ENCODE measurements around the gene RPS19.

The RPS19 gene

DNA sequence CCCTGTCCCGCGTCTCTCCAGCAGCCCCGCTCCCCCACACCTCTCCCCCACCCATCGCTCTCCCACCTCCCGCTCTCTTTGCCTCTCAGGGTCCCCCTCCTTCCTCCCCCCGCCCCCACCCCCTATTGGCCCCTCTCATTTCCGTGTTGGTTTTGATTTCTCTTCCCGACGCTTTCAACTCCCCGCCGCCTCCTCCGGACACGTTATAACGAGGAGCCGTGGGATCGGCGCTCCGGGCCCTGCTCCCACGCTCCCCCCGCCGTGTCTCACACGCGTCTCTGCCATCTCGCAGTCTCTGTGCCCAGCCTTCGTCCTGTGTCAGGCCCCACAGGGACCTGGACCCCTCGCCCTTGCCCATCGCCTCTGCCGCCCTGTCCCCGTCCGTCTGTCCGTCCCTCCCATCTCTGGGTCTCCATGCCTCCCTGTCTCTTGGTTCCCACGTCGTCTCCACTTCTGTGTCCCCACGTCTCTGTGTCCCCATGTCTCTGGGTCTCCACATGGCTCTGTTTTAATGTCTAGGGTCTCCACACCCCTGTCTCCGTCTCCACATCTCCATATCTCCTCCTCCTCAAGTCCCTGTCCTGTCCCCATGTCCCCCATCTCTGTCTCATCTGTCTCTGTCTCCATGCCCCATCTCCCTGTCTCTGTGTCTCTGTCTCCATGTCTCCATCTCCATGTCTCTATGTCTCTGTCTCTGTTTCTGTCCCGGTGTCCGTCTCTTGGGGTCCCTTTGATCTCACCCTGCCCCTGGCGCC lies 55.1 kb downstream of the RPS19 start:
- no peak for DNase-seq (ENCODE audit: low read depth)

GRCh38 chr19:41915776-41916414 lies 55.8 kb downstream of the RPS19 start:
- DNase-seq (ENCODE audit: low read depth) = no peak

GRCh38 chr19:41917676-41918075 lies 57.6 kb downstream of the RPS19 start:
- no peak for DNase-seq (ENCODE audit: low read depth)

- no peak for DNase-seq (ENCODE audit: low read depth)
Measured at GRCh38 chr19:41918095-41918494, 58.0 kb downstream of the RPS19 start.

DNA sequence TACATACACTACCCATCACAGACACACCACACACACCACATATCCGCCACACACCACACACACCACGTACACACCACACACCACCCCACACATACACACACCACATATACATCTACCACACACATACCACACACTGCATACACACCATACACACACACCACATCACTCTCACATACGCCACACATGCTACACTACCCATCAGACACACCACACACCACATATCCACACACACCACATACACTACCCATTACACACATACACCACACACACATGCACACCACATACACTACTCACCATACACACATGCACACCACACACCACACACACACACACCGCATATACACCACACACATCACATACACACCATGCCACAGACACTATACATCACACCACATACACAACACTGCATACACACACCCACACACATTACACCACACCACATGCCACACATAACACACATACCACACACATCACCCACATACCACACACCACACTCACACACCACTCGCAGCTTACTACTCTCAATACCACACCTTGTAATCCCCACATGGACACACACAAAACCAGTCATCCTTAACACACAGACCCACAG lies 58.7 kb downstream of the RPS19 start:
- no peak for DNase-seq (ENCODE audit: low read depth)

DNA sequence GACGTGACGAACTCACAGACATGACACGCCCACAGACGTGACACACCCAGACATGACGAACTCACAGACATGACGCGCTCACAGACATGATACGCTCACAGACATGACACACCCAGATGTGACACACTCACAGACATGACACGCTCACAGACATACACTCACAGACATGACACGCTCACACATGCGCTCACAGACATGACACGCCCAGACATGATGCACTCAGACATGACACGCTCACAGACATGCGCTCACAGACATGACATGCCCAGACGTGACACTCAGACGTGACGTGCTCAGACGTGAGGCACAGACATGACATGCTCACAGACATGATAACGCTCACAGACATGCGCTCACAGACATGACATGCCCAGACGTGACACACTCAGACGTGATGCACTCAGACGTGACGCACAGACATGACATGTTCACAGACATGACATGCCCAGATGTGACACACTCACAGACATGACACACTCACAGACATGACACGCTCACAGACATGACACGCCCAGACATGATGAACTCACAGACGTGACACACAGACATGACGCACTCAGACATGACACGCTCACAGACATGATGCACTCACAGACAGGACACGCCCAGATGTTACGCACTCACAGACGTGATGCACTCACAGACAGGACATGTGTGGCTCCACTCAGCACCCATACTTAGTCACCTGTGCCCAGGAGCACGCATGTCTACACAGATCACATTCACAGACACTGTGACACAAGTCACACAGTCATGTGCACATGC lies 60.1 kb downstream of the RPS19 start:
- DNase-seq (ENCODE audit: low read depth) = no peak

- no peak for DNase-seq (ENCODE audit: low read depth)
Measured at GRCh38 chr19:41920882-41921576, 61.0 kb downstream of the RPS19 start.

- DNase-seq (ENCODE audit: low read depth) = no peak
Measured at GRCh38 chr19:41921577-41922576, 61.8 kb downstream of the RPS19 start.

Data from T follicular helper cell (primary cell).